Vagina (tissue), 2 donors: ENCODE data around the gene DCAF12. TPM values are rescaled to one million over a fixed set of nuclear protein-coding genes. Genes with fewer than 3 reads are reported as not detected.
A peak's percentile ranks its signal among the peaks of the same experiment; 100 is the strongest.

ENCODE experiments used
- DNase-seq, 2 donors: peaks; one replicate each; pipeline ENCODE4 v3.0.0-alpha.2; 2017; ENCODE audit errors: extremely low spot score in 2 of 2
- H3K27ac ChIP-seq: fragments of 200-600 bp; sonication (generic); one replicate; pipeline ENCODE4 v1.5.1; 2019
- H3K27me3 ChIP-seq: fragments of 200-600 bp; sonication (generic); one replicate; pipeline ENCODE4 v1.5.1; 2019
- H3K36me3 ChIP-seq, 2 donors: fragments of 200-600 bp; sonication (generic); one replicate each; pipeline ENCODE4 v1.5.1; 2017 to 2019
- H3K4me1 ChIP-seq: fragments of 200-600 bp; sonication (generic); one replicate; pipeline ENCODE4 v1.5.1; 2019
- H3K4me3 ChIP-seq, 2 donors: fragments of 200-600 bp; sonication (generic); 1 replicate in 1 of 2; 2 replicates in 1 of 2; pipeline ENCODE4 v1.5.1; 2016 to 2019
- H3K9me3 ChIP-seq: fragments of 200-600 bp; sonication (generic); one replicate; pipeline ENCODE4 v1.5.1; 2019
- CTCF ChIP-seq, 3 experiments: fragments of 450-650 bp in 2 of 3; fragments of 200-600 bp in 1 of 3; sonication (generic) in 1 of 3; IDR thresholded peaks; one replicate each; pipeline ENCODE4 v1.5.1; 2017 to 2019; ENCODE audit warnings: antibody characterized with exemption in 3 of 3, mild to moderate bottlenecking in 2 of 3, moderate library complexity in 2 of 3
- POLR2A ChIP-seq, 2 donors: fragments of 450-650 bp; IDR thresholded peaks; one replicate each; pipeline ENCODE4 v1.6.1; 2017; ENCODE audit warnings: antibody characterized with exemption in 2 of 2, mild to moderate bottlenecking in 2 of 2, moderate library complexity in 2 of 2
- POLR2AphosphoS5 ChIP-seq, 2 donors: sonication (generic); formaldehyde crosslinking; IDR thresholded peaks; one replicate each; pipeline ENCODE4 v1.9.0; 2017; ENCODE audit warnings: antibody characterized with exemption in 2 of 2, mild to moderate bottlenecking in 2 of 2, low read depth in 1 of 2; ENCODE audit not compliant: insufficient read depth in 1 of 2
- intact Hi-C: fragments of 100-400 bp; cut with DNase I; formaldehyde crosslinking; loops from one replicate; pipeline ENCODE4 v1.15.1; 2023
- total RNA-seq: library from RNA; depleted of rRNA; stranded (reverse); fragments of >200 nt; gene quantifications from one replicate; pipeline ENCODE4 v1.2.3, GENCODE V29; 2016

DCAF12 gene
- total RNA-seq, 1 donor from 2014 or later: 31.2 TPM

GRCh38 chr9:34049630-34050384, 76.7 kb downstream of the DCAF12 start:
- H3K4me1 ChIP-seq: peaks cover 37% of the 10 kb centered on the region
- H3K9me3 ChIP-seq: no peaks in the 10 kb centered on the region
- intact Hi-C loops: no loop called here
- H3K27me3 ChIP-seq: no peaks in the 10 kb centered on the region
- no peak for TF ChIP-seq POLR2A (IDR thresholded peaks at IDR 0.05)
- TF ChIP-seq CTCF (IDR thresholded peaks at IDR 0.05): no peak
- DNase-seq: peak in 1 of 2 donors; percentile 88
- no peaks in the 10 kb centered on the region for H3K36me3 ChIP-seq
- peak overlapping the region; percentile 90 for H3K27ac ChIP-seq
- peak overlapping the region; percentile 77 to 90 for H3K4me3 ChIP-seq

- peak within 1 kb of the TSS; percentile 77 to 90 for H3K4me3 ChIP-seq
- H3K9me3 ChIP-seq: no peaks in the 10 kb centered on the region
- peaks cover 37% of the 10 kb centered on the region for H3K4me1 ChIP-seq
- peak within 1 kb of the TSS; percentile 90 for H3K27ac ChIP-seq
- intact Hi-C loops: no loop called here
- no peaks in the 10 kb centered on the region for H3K36me3 ChIP-seq
- no peaks in the 10 kb centered on the region for H3K27me3 ChIP-seq
- peak; percentile 97 to 99 for DNase-seq
- TF ChIP-seq CTCF (IDR thresholded peaks at IDR 0.05): peak in 1 of 3 experiments; percentile 27
- peak; percentile 86 to 91 for TF ChIP-seq POLR2AphosphoS5 (IDR thresholded peaks at IDR 0.05; ENCODE audit: insufficient read depth in 1 of 2, low read depth in 1 of 2)
- peak in 1 of 2 donors; percentile 74 for TF ChIP-seq POLR2A (IDR thresholded peaks at IDR 0.05)
Measured at GRCh38 chr9:34048727-34049629, 77.5 kb downstream of the DCAF12 start, which contains the start of gene UBAP2. TSS of gene UBAP2 (minus strand) at chr9:34048887. CDS start at chr9:34017148, 31,739 bp downstream.

GRCh38 chr9:34047864-34048726, 78.4 kb downstream of the DCAF12 start:
- Histone ChIP-seq H3K4me3 (peak overlapping the region; percentile 77 to 90), H3K27ac (peak overlapping the region; percentile 90), H3K27me3 (no peaks in the 10 kb centered on the region), H3K36me3 (no peaks in the 10 kb centered on the region), H3K4me1 (peaks cover 40% of the 10 kb centered on the region), H3K9me3 (no peaks in the 10 kb centered on the region)
- peak in 1 of 2 donors; percentile 89 for DNase-seq
- intact Hi-C loops: no loop called here
- TF ChIP-seq POLR2A (IDR thresholded peaks at IDR 0.05) (no peak), POLR2AphosphoS5 (IDR thresholded peaks at IDR 0.05; ENCODE audit: insufficient read depth in 1 of 2, low read depth in 1 of 2) (no peak), CTCF (IDR thresholded peaks at IDR 0.05) (no peak)

- H3K27ac ChIP-seq: no peak overlapping the region
- peaks cover 43% of the 10 kb centered on the region for H3K4me1 ChIP-seq
- H3K36me3 ChIP-seq: no peaks in the 10 kb centered on the region
- H3K9me3 ChIP-seq: no peaks in the 10 kb centered on the region
- H3K4me3 ChIP-seq: peak overlapping the region in 1 of 2 donors; percentile 90
- TF ChIP-seq CTCF (IDR thresholded peaks at IDR 0.05) (no peak), POLR2AphosphoS5 (IDR thresholded peaks at IDR 0.05; ENCODE audit: insufficient read depth in 1 of 2, low read depth in 1 of 2) (peak in 1 of 2 donors; percentile 26)
- intact Hi-C loops: no loop called here
- no peaks in the 10 kb centered on the region for H3K27me3 ChIP-seq
- no peak for DNase-seq
Measured at GRCh38 chr9:34046784-34047379, 79.6 kb downstream of the DCAF12 start.
